ENCODE results near the gene ACAD9.

- TF ChIP-seq CTCF (conservative IDR thresholded peaks at IDR 0.05 in 1 of 2, IDR thresholded peaks at IDR 0.05 in 1 of 2; ENCODE audit: low read depth in 1 of 2, low read length in 2 of 2) (no peak), EZH2 (IDR thresholded peaks at IDR 0.05; ENCODE audit: low read length, missing control alignments) (no peak)
These were observed 25.6 kb upstream of the ACAD9 start for GRCh38 chr3:128853826-128854225.
